Smooth muscle cell of the brain vasculature (primary cell): Measurements from ENCODE around the gene ENTREP1.
A peak's percentile ranks its signal among the peaks of the same experiment; 100 is the strongest.

ENCODE experiments used
- DNase-seq: peaks from one replicate; pipeline ENCODE4 v3.0.0-alpha.2; 2012; ENCODE audit warnings: low read depth, low spot score

Gene ENTREP1

GRCh38 chr9:69364510-69365150, 39.6 kb downstream of the ENTREP1 start:
- no peak for DNase-seq

GRCh38 chr9:69370430-69370829, 45.4 kb downstream of the ENTREP1 start:
- no peak for DNase-seq

- no peak for DNase-seq
Observed at GRCh38 chr9:69371001-69371400, 46.0 kb downstream of the ENTREP1 start.

- peak; percentile 23 for DNase-seq
Observed at GRCh38 chr9:69376651-69377050, 51.6 kb downstream of the ENTREP1 start.

- DNase-seq, result no peak
Observed at GRCh38 chr9:69377291-69377690, 52.3 kb downstream of the ENTREP1 start.

GRCh38 chr9:69377981-69378380, 53.0 kb downstream of the ENTREP1 start:
- DNase-seq, result no peak

GRCh38 chr9:69379270-69379982, 54.4 kb downstream of the ENTREP1 start:
- DNase-seq, result peak; percentile 17

- DNase-seq, result no peak
Observed at GRCh38 chr9:69380301-69380700, 55.3 kb downstream of the ENTREP1 start.

- DNase-seq, result no peak
Observed at GRCh38 chr9:69380811-69381210, 55.8 kb downstream of the ENTREP1 start.

GRCh38 chr9:69382135-69382534, 57.1 kb downstream of the ENTREP1 start:
- no peak for DNase-seq

GRCh38 chr9:69385581-69386033, 60.6 kb downstream of the ENTREP1 start:
- DNase-seq, result no peak

GRCh38 chr9:69386651-69387050, 61.6 kb downstream of the ENTREP1 start:
- no peak for DNase-seq

GRCh38 chr9:69388596-69388995, 63.6 kb downstream of the ENTREP1 start:
- DNase-seq, result no peak

- no peak for DNase-seq
Observed at GRCh38 chr9:69389437-69389995, 64.5 kb downstream of the ENTREP1 start.

GRCh38 chr9:69391487-69391886, 66.5 kb downstream of the ENTREP1 start:
- no peak for DNase-seq

GRCh38 chr9:69391946-69392345, 66.9 kb downstream of the ENTREP1 start:
- no peak for DNase-seq

- DNase-seq, result no peak
Observed at GRCh38 chr9:69392826-69393225, 67.8 kb downstream of the ENTREP1 start.

GRCh38 chr9:69393425-69393824, 68.4 kb downstream of the ENTREP1 start:
- DNase-seq, result no peak

- DNase-seq, result no peak
Observed at GRCh38 chr9:69395718-69396117, 70.7 kb downstream of the ENTREP1 start.

GRCh38 chr9:69396759-69397158, 71.7 kb downstream of the ENTREP1 start:
- DNase-seq, result no peak

GRCh38 chr9:69397384-69398214, 72.6 kb downstream of the ENTREP1 start:
- DNase-seq, result no peak

- DNase-seq, result no peak
Observed at GRCh38 chr9:69400470-69400869, 75.5 kb downstream of the ENTREP1 start.
